ENCODE measurements around the gene CRB1.

The CRB1 gene

DNA sequence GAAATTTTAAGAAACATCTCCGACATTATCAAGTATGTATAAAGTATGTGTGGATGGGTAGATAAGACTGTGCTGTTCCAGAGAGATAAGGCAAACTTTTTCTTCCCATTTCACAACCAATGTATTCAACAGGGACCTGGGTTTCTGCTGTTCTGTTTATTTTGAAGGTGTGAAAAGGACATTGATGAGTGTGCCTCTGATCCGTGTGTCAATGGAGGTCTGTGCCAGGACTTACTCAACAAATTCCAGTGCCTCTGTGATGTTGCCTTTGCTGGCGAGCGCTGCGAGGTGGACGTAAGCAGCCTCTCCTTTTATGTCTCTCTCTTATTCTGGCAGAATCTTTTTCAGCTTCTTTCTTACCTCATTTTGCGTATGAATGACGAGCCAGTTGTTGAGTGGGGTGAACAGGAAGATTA, 174.0 kb downstream of the CRB1 start:
- no peaks in the 10 kb centered on the region for H3K79me2 ChIP-seq (ENCODE audit: control insufficient read depth, low read length)
- H3K4me2 ChIP-seq (ENCODE audit: low read length): no peak overlapping the region
- no peak overlapping the region for H3K4me3 ChIP-seq (ENCODE audit: low read length)
- H3K4me1 ChIP-seq (ENCODE audit: control insufficient read depth, low read length): no peaks in the 10 kb centered on the region
- no peaks in the 10 kb centered on the region for H3K36me3 ChIP-seq (ENCODE audit: control insufficient read depth, low read length)
- no peaks in the 10 kb centered on the region for H4K20me1 ChIP-seq (ENCODE audit: control insufficient read depth, insufficient read depth, low read depth, low read length)
- TF ChIP-seq CTCF (IDR thresholded peaks at IDR 0.05; ENCODE audit: low read depth, low read length, poor library complexity, severe bottlenecking): no peak
- no peak for TF ChIP-seq EZH2phosphoT487 (IDR thresholded peaks at IDR 0.05; ENCODE audit: borderline replicate concordance, low read length)
- no peaks in the 10 kb centered on the region for H3F3A ChIP-seq (ENCODE audit: control insufficient read depth, insufficient read depth)
- no peaks in the 10 kb centered on the region for H3K27me3 ChIP-seq (ENCODE audit: control insufficient read depth, low read length)
- H3K27ac ChIP-seq (ENCODE audit: low read depth, low read length): no peak overlapping the region
- H3K9me3 ChIP-seq (ENCODE audit: control insufficient read depth, insufficient read depth, low read length): no peaks in the 10 kb centered on the region
- H3K9me2 ChIP-seq (replicated peaks; ENCODE audit: control insufficient read depth, low read length): no peaks in the 10 kb centered on the region

- no peaks in the 10 kb centered on the region for H3K9me2 ChIP-seq (replicated peaks; ENCODE audit: control insufficient read depth, low read length)
- no peaks in the 10 kb centered on the region for H3K9me3 ChIP-seq (ENCODE audit: control insufficient read depth, insufficient read depth, low read length)
- H3K27me3 ChIP-seq (ENCODE audit: control insufficient read depth, low read length): no peaks in the 10 kb centered on the region
- no peaks in the 10 kb centered on the region for H3K79me2 ChIP-seq (ENCODE audit: control insufficient read depth, low read length)
- no peaks in the 10 kb centered on the region for H3K36me3 ChIP-seq (ENCODE audit: control insufficient read depth, low read length)
- no peak for TF ChIP-seq EZH2phosphoT487 (IDR thresholded peaks at IDR 0.05; ENCODE audit: borderline replicate concordance, low read length)
- no peak for TF ChIP-seq CTCF (IDR thresholded peaks at IDR 0.05; ENCODE audit: low read depth, low read length, poor library complexity, severe bottlenecking)
- no peaks in the 10 kb centered on the region for H3K4me1 ChIP-seq (ENCODE audit: control insufficient read depth, low read length)
- no peaks in the 10 kb centered on the region for H4K20me1 ChIP-seq (ENCODE audit: control insufficient read depth, insufficient read depth, low read depth, low read length)
- no peak overlapping the region for H3K4me2 ChIP-seq (ENCODE audit: low read length)
- no peak overlapping the region for H3K4me3 ChIP-seq (ENCODE audit: low read length)
- no peak overlapping the region for H3K27ac ChIP-seq (ENCODE audit: low read depth, low read length)
- H3F3A ChIP-seq (ENCODE audit: control insufficient read depth, insufficient read depth): no peaks in the 10 kb centered on the region
Measured at GRCh38 chr1:197444755-197445154, 176.7 kb downstream of the CRB1 start.

GRCh38 chr1:197448121-197448779, 180.2 kb downstream of the CRB1 start:
- Histone ChIP-seq H3K9me3 (ENCODE audit: control insufficient read depth, insufficient read depth, low read length) (no peaks in the 10 kb centered on the region), H3F3A (ENCODE audit: control insufficient read depth, insufficient read depth) (no peaks in the 10 kb centered on the region), H3K27ac (ENCODE audit: low read depth, low read length) (no peak overlapping the region), H3K4me3 (ENCODE audit: low read length) (no peak overlapping the region), H3K9me2 (replicated peaks; ENCODE audit: control insufficient read depth, low read length) (no peaks in the 10 kb centered on the region), H3K79me2 (ENCODE audit: control insufficient read depth, low read length) (no peaks in the 10 kb centered on the region), H3K4me1 (ENCODE audit: control insufficient read depth, low read length) (no peaks in the 10 kb centered on the region), H4K20me1 (ENCODE audit: control insufficient read depth, insufficient read depth, low read depth, low read length) (no peaks in the 10 kb centered on the region), H3K36me3 (ENCODE audit: control insufficient read depth, low read length) (no peaks in the 10 kb centered on the region), H3K4me2 (ENCODE audit: low read length) (no peak overlapping the region), H3K27me3 (ENCODE audit: control insufficient read depth, low read length) (no peaks in the 10 kb centered on the region)
- TF ChIP-seq EZH2phosphoT487 (IDR thresholded peaks at IDR 0.05; ENCODE audit: borderline replicate concordance, low read length) (no peak), CTCF (IDR thresholded peaks at IDR 0.05; ENCODE audit: low read depth, low read length, poor library complexity, severe bottlenecking) (no peak)

Data from DOHH2 (cell line).